ENCODE measurements around the gene PA2G4. TPM values are rescaled to one million over a fixed set of nuclear protein-coding genes. Genes with fewer than 3 reads are reported as not detected.

PA2G4 gene
- total RNA-seq, 1 donor from 2014 or later, result 141 TPM

DNA sequence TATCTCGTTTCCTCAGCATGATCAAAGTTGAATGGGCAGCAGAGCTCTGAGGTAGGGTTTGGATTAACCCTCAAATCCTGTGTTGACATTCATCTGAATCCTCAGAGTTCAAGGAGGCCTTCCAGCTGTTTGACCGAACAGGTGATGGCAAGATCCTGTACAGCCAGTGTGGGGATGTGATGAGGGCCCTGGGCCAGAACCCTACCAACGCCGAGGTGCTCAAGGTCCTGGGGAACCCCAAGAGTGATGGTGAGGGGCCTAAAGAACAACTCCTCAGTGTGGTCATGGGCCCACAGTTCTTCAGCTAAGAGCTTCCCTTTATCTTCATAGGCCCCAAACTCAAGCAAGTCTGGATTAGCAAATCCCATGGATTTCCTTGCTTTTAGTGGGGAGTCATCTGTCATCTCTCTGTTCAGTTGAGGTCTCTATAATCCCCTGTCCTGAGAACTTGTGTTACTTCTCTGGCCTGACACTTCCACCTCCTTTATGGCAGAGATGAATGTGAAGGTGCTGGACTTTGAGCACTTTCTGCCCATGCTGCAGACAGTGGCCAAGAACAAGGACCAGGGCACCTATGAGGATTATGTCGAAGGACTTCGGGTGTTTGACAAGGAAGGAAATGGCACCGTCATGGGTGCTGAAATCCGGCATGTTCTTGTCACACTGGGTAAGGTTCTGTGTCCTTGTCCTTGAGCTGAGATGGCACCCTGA lies 55.3 kb downstream of the PA2G4 start:
- Mint-ChIP-seq H3K4me3 (peak overlapping the region; percentile 100), H3K27ac (peak overlapping the region; percentile 100), H3K36me3 (peaks cover 54% of the 10 kb centered on the region), H3K27me3 (peaks cover 3% of the 10 kb centered on the region), H3K4me1 (ENCODE audit: unreplicated experiment) (peaks cover 48% of the 10 kb centered on the region), H3K9me3 (no peaks in the 10 kb centered on the region)
- no peak for TF ChIP-seq CTCF (conservative IDR thresholded peaks at IDR 0.05)
- no peak for DNase-seq (ENCODE audit: extremely low spot score, unreplicated experiment)

DNA sequence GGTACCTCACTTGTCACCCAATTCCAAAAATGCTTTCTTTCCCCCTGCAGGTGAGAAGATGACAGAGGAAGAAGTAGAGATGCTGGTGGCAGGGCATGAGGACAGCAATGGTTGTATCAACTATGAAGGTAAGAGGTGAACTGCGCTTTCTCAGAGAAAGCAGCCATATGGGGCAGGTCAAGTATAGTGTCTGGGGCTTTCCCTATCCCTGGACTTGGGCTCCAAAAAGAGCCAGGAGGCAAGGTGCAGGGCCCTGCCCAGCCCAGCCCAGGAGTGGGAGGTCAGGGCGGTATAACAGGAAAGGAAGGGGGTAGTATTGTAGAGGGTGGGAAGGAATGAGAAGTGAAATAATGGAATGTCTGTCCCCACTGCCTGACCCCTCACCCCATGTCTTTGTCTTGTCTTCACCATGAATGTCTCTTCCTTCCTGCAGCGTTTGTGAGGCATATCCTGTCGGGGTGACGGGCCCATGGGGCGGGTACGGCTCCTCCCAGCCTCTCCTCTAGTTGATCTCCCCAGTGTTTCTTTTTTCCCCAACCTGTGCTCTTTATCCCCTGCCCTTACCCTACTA lies 55.9 kb downstream of the PA2G4 start:
- H3K27ac Mint-ChIP-seq, result peak overlapping the region; percentile 100
- no peak for TF ChIP-seq CTCF (conservative IDR thresholded peaks at IDR 0.05)
- no peaks in the 10 kb centered on the region for H3K9me3 Mint-ChIP-seq
- peaks cover 51% of the 10 kb centered on the region for H3K36me3 Mint-ChIP-seq
- peak overlapping the region; percentile 100 for H3K4me3 Mint-ChIP-seq
- H3K4me1 Mint-ChIP-seq (ENCODE audit: unreplicated experiment), result peaks cover 46% of the 10 kb centered on the region
- DNase-seq (ENCODE audit: extremely low spot score, unreplicated experiment), result no peak
- H3K27me3 Mint-ChIP-seq, result peaks cover 3% of the 10 kb centered on the region

- H3K4me3 Mint-ChIP-seq, result peak overlapping the region; percentile 100
- no peak for DNase-seq (ENCODE audit: extremely low spot score, unreplicated experiment)
- no peaks in the 10 kb centered on the region for H3K9me3 Mint-ChIP-seq
- H3K4me1 Mint-ChIP-seq (ENCODE audit: unreplicated experiment), result peaks cover 45% of the 10 kb centered on the region
- H3K36me3 Mint-ChIP-seq, result peaks cover 55% of the 10 kb centered on the region
- peak overlapping the region; percentile 100 for H3K27ac Mint-ChIP-seq
- no peak for TF ChIP-seq CTCF (conservative IDR thresholded peaks at IDR 0.05)
- H3K27me3 Mint-ChIP-seq, result peaks cover 3% of the 10 kb centered on the region
Measured at GRCh38 chr12:56160894-56161689, 56.7 kb downstream of the PA2G4 start.

GRCh38 chr12:56161690-56162351 lies 57.5 kb downstream of the PA2G4 start:
- Mint-ChIP-seq H3K27ac (peak overlapping the region; percentile 100), H3K4me3 (peak overlapping the region; percentile 100), H3K4me1 (ENCODE audit: unreplicated experiment) (peaks cover 45% of the 10 kb centered on the region), H3K27me3 (peaks cover 3% of the 10 kb centered on the region), H3K9me3 (no peaks in the 10 kb centered on the region), H3K36me3 (peaks cover 55% of the 10 kb centered on the region)
- no peak for TF ChIP-seq CTCF (conservative IDR thresholded peaks at IDR 0.05)
- no peak for DNase-seq (ENCODE audit: extremely low spot score, unreplicated experiment)

GRCh38 chr12:56162468-56163290 lies 58.3 kb downstream of the PA2G4 start:
- no peak for TF ChIP-seq CTCF (conservative IDR thresholded peaks at IDR 0.05)
- Mint-ChIP-seq H3K9me3 (no peaks in the 10 kb centered on the region), H3K4me3 (peak overlapping the region; percentile 66), H3K4me1 (ENCODE audit: unreplicated experiment) (peaks cover 40% of the 10 kb centered on the region), H3K27ac (peak overlapping the region; percentile 100), H3K27me3 (peaks cover 3% of the 10 kb centered on the region), H3K36me3 (peaks cover 59% of the 10 kb centered on the region)
- DNase-seq (ENCODE audit: extremely low spot score, unreplicated experiment), result no peak
